GM18858 (cell line): Measurements from ENCODE around the gene MEGF10.

Experiments
- ATAC-seq: cut with Tn5 transposase; IDR thresholded peaks from one replicate; pipeline ENCODE4 v1.9.1; 2021; ENCODE audit not compliant: unreplicated experiment

MEGF10 gene

DNA sequence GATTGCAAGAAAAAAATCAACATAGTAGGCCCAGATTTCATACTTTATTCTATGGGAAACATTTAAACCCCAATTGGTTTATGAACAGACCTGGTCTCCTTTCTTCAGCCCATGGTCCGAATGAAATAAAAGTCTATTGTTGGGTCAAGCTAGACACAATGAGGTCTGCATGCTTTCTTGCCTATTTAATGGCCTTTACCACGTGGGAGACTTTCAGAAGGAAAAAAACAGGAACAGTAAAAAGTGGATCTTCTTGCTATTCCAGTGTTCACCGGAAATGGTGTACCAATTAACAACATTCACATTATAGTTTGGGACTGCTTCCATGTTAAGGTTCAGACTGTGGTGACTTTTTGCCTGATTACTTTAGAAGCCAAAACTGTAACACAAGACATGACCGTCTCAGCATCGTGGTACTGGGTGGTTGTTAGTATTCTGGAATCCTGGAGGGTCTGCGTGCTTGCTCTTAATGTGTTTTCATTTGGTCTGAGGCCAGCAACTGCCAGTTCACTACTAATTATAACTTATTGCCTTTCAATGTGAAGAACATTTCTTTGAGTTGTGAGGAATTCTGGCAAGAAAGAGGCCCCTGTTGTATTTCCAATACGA, 141.5 kb downstream of the MEGF10 start:
- no peak for ATAC-seq

DNA sequence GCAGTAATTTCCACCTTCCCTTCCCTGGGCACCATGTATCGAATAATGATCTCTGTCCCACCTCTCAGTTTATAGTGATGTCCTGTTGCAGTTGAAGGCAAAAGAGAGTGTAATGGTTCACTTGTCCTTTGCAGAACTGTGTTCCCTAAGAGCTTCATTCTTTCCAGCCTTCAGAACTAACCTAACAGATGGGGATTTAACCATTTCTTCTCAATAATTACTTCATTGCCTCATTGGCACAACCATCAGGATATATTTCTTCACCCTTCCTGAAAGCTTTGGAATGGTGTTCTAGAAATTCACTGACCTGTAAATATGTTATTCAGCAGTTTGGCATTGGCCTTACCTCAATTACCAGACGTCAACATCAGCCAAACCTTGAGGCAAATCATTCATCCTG, 142.9 kb downstream of the MEGF10 start:
- no peak for ATAC-seq

DNA sequence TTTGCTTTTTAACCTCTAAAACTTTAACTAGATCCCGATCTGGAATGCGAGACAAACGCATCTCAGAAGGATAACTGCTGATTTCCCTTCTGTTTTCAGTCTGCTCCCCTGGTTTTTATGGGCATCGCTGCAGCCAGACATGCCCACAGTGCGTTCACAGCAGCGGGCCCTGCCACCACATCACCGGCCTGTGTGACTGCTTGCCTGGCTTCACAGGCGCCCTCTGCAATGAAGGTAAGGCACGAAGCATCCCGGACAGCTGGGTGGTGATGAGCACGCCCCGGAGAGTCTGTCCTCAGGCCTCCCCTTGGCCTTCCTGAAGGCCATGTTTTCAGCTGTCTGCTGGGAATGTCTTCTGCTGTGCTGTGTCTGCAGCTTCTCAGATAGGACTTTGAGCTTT, 144.0 kb downstream of the MEGF10 start:
- ATAC-seq = no peak

DNA sequence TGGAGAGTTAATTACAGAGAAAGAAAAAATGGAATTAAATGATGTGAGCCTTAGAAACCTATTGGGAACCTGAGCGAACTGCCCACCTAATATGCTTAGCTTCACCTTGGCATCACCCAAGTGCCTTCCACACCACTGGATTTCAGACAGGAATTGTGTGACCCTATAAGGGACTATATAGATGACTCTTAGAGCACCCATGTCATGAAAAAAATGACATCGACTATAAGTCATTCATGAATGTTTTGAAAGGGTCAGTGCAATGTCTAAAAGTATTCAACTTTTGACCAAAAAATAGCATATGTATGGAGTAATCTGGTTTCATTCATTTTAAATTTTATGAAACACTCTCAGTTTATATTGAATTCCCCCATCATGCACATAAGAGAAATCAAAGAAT, 145.2 kb downstream of the MEGF10 start:
- ATAC-seq = no peak

- no peak for ATAC-seq
Observed at GRCh38 chr5:127439644-127440043, 149.0 kb downstream of the MEGF10 start.

DNA sequence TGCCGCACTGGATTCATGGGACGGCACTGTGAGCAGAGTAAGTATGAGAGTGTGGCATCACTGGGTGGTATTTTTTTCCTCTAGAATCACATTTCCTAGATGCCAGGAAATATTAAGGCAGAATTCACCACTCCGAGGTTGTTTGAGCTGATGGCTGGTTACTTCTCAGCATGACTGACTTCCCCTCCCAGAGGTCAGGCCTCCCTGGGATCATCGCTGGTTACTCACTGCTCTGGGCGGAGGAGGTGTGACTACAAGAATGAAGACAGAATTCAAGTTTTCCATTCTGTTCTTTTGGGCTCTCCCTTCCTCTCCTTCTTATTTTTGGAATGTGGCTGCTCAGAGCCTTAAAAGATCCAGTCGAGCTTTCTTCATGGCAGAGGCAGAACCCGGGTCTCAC, 150.2 kb downstream of the MEGF10 start:
- ATAC-seq = no peak

GRCh38 chr5:127441799-127442484, 151.3 kb downstream of the MEGF10 start:
- no peak for ATAC-seq

- no peak for ATAC-seq
Observed at GRCh38 chr5:127444171-127444570, 153.6 kb downstream of the MEGF10 start.

GRCh38 chr5:127445328-127445727, 154.7 kb downstream of the MEGF10 start:
- ATAC-seq = no peak

- no peak for ATAC-seq
Observed at GRCh38 chr5:127446626-127447025, 156.0 kb downstream of the MEGF10 start.

- ATAC-seq = no peak
Observed at GRCh38 chr5:127447827-127448226, 157.2 kb downstream of the MEGF10 start.

DNA sequence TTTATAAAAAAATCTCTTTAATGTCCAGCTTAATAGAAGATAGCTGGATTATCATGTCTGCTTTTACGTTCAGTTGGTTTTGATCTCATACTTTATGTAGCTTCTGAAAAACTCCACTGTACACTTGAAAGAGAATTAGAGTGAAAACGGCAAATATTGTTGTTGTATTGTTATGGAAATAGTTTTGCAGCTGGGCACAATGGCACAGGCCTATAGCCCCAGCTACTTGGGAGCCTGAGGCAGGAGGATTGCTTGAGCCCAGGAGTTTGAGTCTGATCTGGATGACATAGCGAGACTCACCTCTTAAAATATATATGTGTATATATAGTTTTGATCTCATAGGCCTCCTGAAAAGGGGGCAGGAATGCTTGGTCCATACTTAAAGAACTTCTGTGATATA, 159.4 kb downstream of the MEGF10 start:
- ATAC-seq = no peak

DNA sequence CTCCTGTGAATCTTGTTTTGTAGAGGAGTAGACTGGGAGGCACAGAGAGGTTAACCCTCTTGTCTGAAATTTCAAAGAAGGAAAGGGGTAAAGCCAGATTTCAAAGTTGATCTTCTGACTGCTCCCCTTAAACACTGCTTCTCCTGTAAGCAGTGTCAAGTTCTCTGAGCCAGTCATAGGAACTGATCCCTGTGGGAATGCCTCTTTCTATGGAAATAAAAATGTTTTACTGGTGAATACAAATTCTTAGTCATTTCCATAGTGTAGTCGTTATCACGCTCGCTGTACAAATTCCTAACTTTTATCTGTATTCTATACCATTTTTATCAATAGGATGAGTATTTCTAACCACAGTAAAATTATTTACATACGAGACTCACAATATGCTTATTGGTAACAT, 160.5 kb downstream of the MEGF10 start:
- no peak for ATAC-seq

DNA sequence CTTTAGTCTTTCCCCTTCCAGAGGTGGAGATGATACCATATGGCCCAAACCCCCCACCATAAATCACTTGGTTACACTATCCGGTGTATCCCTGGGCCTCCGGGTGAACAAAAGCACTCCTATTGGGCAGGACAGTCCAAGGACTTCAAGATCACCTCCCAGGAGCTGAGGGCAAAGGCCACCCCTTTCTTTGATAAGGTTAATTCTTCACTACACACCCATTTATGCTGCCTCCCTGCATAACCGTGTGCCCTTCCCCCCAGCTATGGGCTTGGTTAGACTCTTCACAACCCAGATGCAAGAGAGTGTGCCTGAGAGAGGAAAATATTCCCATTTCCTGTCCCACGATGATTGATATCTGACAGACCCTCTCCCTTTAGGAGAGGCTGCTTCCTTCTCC, 162.0 kb downstream of the MEGF10 start:
- ATAC-seq = no peak

- ATAC-seq = no peak
Observed at GRCh38 chr5:127471211-127471610, 180.6 kb downstream of the MEGF10 start.

DNA sequence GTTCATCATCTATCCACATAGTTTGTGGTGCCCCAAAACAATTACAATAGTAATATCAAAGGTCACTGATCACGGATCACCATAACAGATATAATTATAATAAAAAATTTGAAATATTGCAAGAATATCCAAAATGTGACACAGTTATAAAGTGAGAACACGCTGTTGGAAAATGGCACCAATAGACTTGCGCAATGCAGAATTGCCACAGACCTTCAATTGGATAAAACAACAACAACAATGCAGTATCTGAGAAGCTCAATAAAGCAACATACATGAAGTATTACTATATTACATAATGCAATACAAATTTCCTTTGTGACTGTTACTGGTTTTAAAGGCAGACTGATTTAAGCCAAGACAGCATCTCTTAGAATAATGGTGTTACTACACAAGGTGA, 182.1 kb downstream of the MEGF10 start:
- no peak for ATAC-seq

GRCh38 chr5:127486471-127486870, 195.9 kb downstream of the MEGF10 start:
- ATAC-seq = no peak

- peak; percentile 85 for ATAC-seq
Observed at GRCh38 chr5:127492854-127493738, 202.5 kb downstream of the MEGF10 start.

- ATAC-seq = no peak
Observed at GRCh38 chr5:127498548-127498947, 208.0 kb downstream of the MEGF10 start.

GRCh38 chr5:127505905-127506304, 215.3 kb downstream of the MEGF10 start:
- ATAC-seq = no peak

DNA sequence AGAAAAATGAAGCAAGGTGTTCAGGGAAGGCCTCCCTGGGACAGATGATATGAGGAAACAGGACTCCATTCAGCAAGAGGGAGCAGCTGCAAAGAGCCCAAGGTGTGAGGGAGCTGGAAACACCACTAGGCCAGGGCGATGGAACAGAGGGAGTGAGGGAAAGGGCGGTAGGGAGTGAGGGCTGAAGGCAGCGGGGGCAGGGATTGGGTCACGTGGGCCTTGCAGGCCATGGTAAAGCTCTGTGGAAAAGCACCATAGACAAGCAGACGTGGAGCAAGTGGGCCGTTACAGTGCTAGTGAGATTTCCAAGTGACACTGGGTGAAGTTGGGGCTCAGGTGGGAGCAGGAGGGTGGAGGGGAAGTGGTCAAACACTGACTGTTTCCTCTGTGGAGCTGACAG, 216.0 kb downstream of the MEGF10 start:
- no peak for ATAC-seq
